Measurements from ENCODE around the gene LRCH2. TPM values are rescaled to one million over a fixed set of nuclear protein-coding genes. Genes with fewer than 3 reads are reported as not detected.
A peak's percentile ranks its signal among the peaks of the same experiment; 100 is the strongest.

Gene LRCH2
- total RNA-seq, 1 donor from 2014 or later: 24.9 TPM

DNA sequence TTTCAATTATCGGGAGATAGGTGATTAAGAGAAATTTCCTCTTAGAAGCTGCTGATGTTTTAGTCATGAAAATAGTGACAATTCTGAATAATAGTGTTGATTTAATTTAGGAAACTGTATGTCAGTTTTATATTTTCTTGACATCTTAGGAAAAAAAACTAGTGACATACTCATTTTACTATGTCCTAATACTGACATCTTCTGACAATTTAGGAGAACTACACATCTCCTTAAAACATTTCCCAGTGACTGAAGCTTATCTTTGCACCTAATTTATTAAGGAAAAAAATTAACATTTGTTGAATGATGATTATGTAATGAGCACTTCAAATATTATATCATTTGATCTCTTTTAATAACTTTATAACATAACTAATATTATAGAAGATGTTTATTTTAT lies 86.7 kb downstream of the LRCH2 start:
- Histone ChIP-seq H4K20me1 (ENCODE audit: low read depth) (no peaks in the 10 kb centered on the region), H3K79me2 (ENCODE audit: low read depth) (no peaks in the 10 kb centered on the region), H3K4me3 (no peak overlapping the region), H3F3A (ENCODE audit: low read depth) (no peaks in the 10 kb centered on the region), H3K36me3 (no peaks in the 10 kb centered on the region), H3K4me1 (no peaks in the 10 kb centered on the region), H3K27me3 (no peaks in the 10 kb centered on the region), H3K4me2 (no peak overlapping the region), H2AFZ (replicated peaks) (no peak overlapping the region), H3K9ac (no peak overlapping the region), H3K9me3 (ENCODE audit: low read depth) (no peaks in the 10 kb centered on the region), H3K27ac (no peak overlapping the region)
- DNase-seq (ENCODE audit: low spot score): no peak
- no peak for TF ChIP-seq EZH2 (IDR thresholded peaks at IDR 0.05)
- TF ChIP-seq, protein P1, sequence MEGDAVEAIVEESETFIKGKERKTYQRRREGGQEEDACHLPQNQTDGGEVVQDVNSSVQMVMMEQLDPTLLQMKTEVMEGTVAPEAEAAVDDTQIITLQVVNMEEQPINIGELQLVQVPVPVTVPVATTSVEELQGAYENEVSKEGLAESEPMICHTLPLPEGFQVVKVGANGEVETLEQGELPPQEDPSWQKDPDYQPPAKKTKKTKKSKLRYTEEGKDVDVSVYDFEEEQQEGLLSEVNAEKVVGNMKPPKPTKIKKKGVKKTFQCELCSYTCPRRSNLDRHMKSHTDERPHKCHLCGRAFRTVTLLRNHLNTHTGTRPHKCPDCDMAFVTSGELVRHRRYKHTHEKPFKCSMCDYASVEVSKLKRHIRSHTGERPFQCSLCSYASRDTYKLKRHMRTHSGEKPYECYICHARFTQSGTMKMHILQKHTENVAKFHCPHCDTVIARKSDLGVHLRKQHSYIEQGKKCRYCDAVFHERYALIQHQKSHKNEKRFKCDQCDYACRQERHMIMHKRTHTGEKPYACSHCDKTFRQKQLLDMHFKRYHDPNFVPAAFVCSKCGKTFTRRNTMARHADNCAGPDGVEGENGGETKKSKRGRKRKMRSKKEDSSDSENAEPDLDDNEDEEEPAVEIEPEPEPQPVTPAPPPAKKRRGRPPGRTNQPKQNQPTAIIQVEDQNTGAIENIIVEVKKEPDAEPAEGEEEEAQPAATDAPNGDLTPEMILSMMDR (IDR thresholded peaks at IDR 0.05): peak; percentile 70
- no peaks in the 10 kb centered on the region for H3K27me3 Mint-ChIP-seq (ENCODE audit: insufficient read depth, low read depth)
- H3K9me3 Mint-ChIP-seq: peaks cover 18% of the 10 kb centered on the region
- H3K36me3 Mint-ChIP-seq: peaks cover 37% of the 10 kb centered on the region
- no peak overlapping the region for H3K27ac Mint-ChIP-seq
- no peaks in the 10 kb centered on the region for H3K4me1 Mint-ChIP-seq
- H3K4me3 Mint-ChIP-seq: no peak overlapping the region

DNA sequence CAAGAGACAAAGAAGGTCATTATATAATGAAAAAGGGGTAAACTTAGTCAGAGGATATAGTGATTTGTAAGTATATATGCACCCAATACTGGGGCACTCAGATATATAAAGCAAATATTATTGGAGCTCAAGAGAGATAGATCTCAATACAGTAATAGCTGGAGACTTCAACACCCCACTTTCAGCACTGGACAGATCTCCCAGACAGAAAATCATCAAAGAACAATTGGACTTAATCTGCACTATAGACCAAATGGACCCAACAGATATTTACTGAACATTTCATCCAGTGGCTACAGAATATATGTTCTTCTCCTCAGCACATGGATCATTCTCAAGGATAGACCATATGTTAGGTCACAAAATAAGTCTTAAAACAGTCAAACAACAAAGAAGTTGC lies 91.8 kb downstream of the LRCH2 start:
- Histone ChIP-seq H3K79me2 (ENCODE audit: low read depth) (no peaks in the 10 kb centered on the region), H3K4me3 (no peak overlapping the region), H4K20me1 (ENCODE audit: low read depth) (no peaks in the 10 kb centered on the region), H3K27me3 (no peaks in the 10 kb centered on the region), H3K4me1 (no peaks in the 10 kb centered on the region), H3F3A (ENCODE audit: low read depth) (no peaks in the 10 kb centered on the region), H3K36me3 (no peaks in the 10 kb centered on the region), H3K4me2 (no peak overlapping the region), H3K9ac (no peak overlapping the region), H2AFZ (replicated peaks) (no peak overlapping the region), H3K27ac (no peak overlapping the region), H3K9me3 (ENCODE audit: low read depth) (no peaks in the 10 kb centered on the region)
- Mint-ChIP-seq H3K27ac (no peak overlapping the region), H3K27me3 (ENCODE audit: insufficient read depth, low read depth) (peaks cover 2% of the 10 kb centered on the region), H3K9me3 (peaks cover 21% of the 10 kb centered on the region), H3K4me1 (peaks cover 6% of the 10 kb centered on the region), H3K4me3 (no peak overlapping the region), H3K36me3 (peaks cover 64% of the 10 kb centered on the region)
- DNase-seq (ENCODE audit: low spot score): no peak
- no peak for TF ChIP-seq EZH2 (IDR thresholded peaks at IDR 0.05)
- TF ChIP-seq, protein P1 (IDR thresholded peaks at IDR 0.05): no peak
- no peak for TF ChIP-seq EZH2phosphoT487 (IDR thresholded peaks at IDR 0.05)

DNA sequence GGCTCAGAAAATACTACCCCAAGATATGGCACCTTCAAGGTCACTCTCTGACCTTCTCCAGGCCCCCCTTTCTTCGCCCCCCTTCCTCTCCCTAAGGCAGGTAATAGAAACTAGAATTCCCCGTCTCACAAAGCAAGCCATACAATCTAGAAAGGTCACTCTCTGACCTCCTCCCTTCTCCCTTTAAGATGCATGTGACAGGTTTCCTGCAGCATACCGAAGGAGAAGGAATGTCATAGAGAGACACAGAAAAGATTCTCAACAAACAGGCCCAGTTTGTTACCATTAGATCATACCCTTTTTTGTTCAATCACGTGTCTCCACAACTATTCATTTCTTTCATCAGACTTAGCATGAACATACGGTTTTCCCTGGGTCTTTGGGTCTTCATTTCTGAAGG lies 95.9 kb downstream of the LRCH2 start:
- no peak overlapping the region for H3K4me3 ChIP-seq
- no peak overlapping the region for H2AFZ ChIP-seq (replicated peaks)
- no peak overlapping the region for H3K9ac ChIP-seq
- no peaks in the 10 kb centered on the region for H3K9me3 ChIP-seq (ENCODE audit: low read depth)
- no peaks in the 10 kb centered on the region for H3K79me2 ChIP-seq (ENCODE audit: low read depth)
- H3K27me3 ChIP-seq: no peaks in the 10 kb centered on the region
- TF ChIP-seq EZH2 (IDR thresholded peaks at IDR 0.05): no peak
- TF ChIP-seq, protein P1 (IDR thresholded peaks at IDR 0.05): no peak
- no peak for TF ChIP-seq EZH2phosphoT487 (IDR thresholded peaks at IDR 0.05)
- H3F3A ChIP-seq (ENCODE audit: low read depth): no peaks in the 10 kb centered on the region
- H3K36me3 Mint-ChIP-seq: peaks cover 44% of the 10 kb centered on the region
- DNase-seq (ENCODE audit: low spot score): peak; percentile 8
- no peaks in the 10 kb centered on the region for H3K4me1 ChIP-seq
- peaks cover 6% of the 10 kb centered on the region for H3K4me1 Mint-ChIP-seq
- peaks cover 7% of the 10 kb centered on the region for H3K9me3 Mint-ChIP-seq
- H4K20me1 ChIP-seq (ENCODE audit: low read depth): no peaks in the 10 kb centered on the region
- no peak overlapping the region for H3K4me3 Mint-ChIP-seq
- no peak overlapping the region for H3K27ac Mint-ChIP-seq
- H3K27me3 Mint-ChIP-seq (ENCODE audit: insufficient read depth, low read depth): peaks cover 2% of the 10 kb centered on the region
- no peaks in the 10 kb centered on the region for H3K36me3 ChIP-seq
- no peak overlapping the region for H3K4me2 ChIP-seq
- no peak overlapping the region for H3K27ac ChIP-seq
